ENCODE data around the gene GABRB2.

Gene GABRB2

DNA sequence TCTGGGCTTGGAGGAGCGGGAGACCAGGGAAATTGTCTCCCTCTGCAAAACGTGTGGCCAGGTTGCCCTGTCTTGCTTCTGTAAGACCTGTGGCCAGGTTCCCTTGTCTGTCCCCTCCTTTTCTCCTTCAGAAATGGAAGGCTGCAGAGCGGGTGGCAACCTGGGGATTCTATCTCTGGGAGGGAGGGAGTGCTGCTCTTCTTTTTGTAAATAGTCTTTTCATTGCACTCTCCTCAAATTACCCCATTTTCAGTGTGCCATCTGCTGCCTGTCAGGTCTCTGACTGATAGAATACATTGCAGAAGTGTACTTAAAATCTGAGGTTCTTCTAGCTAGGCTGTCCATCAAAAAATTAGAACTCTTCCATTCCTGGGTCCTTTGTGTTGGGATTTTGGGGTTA, 126.0 kb downstream of the GABRB2 start:
- Mint-ChIP-seq H3K9me3 (peaks cover 4% of the 10 kb centered on the region), H3K4me3 (no peak overlapping the region), H3K36me3 (ENCODE audit: low read depth) (no peaks in the 10 kb centered on the region), H3K27me3 (no peaks in the 10 kb centered on the region), H3K4me1 (ENCODE audit: low read depth) (no peaks in the 10 kb centered on the region), H3K27ac (no peak overlapping the region)
- DNase-seq = no peak

DNA sequence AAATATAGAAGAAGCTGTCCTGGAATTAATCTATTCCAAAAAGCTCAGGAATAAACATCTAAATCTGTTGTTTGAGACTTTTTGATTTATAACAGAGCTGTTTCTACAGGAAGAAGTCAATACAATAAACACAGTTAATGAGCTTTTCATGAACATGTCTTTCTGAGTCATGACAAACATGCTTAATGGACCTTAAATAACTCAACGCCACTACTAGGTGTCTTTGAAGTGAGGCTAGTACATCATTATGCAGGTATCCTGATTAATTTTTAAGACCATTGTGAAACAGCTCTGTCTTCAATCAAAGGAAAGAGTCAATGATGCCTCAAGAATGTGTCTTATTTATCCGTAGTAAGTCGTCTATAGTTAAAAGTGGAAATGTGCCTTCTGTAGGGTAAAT, 131.6 kb downstream of the GABRB2 start:
- no peak overlapping the region for H3K4me3 Mint-ChIP-seq

DNA sequence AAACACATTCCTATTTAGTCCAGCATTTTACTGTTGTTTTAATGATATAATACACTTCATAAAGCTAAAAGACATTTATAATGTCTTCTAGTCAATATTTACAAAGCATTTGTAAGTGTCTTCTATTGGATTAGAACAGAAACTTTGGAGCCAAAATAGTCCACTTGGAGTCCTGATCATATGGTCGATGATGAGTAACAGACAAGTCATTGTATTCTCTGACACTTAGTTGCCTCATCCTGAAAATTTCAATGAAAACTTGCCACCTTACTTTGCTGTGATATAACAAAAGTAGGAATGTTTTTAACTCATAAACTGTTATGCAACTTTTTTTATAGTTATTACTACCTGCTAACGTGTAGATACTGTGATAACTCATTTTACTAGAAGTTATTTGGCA, 132.5 kb downstream of the GABRB2 start:
- H3K27me3 Mint-ChIP-seq = no peaks in the 10 kb centered on the region
- DNase-seq = no peak
- no peaks in the 10 kb centered on the region for H3K9me3 Mint-ChIP-seq
- no peaks in the 10 kb centered on the region for H3K4me1 Mint-ChIP-seq (ENCODE audit: low read depth)
- H3K4me3 Mint-ChIP-seq = no peak overlapping the region
- H3K36me3 Mint-ChIP-seq (ENCODE audit: low read depth) = no peaks in the 10 kb centered on the region
- H3K27ac Mint-ChIP-seq = no peak overlapping the region

More for the DNA sequence above, 131.6 kb downstream of the GABRB2 start:
- H3K27ac Mint-ChIP-seq = no peak overlapping the region
- H3K4me1 Mint-ChIP-seq (ENCODE audit: low read depth) = no peaks in the 10 kb centered on the region
- H3K27me3 Mint-ChIP-seq = no peaks in the 10 kb centered on the region
- H3K9me3 Mint-ChIP-seq = no peaks in the 10 kb centered on the region
- no peak for DNase-seq
- no peaks in the 10 kb centered on the region for H3K36me3 Mint-ChIP-seq (ENCODE audit: low read depth)

DNA sequence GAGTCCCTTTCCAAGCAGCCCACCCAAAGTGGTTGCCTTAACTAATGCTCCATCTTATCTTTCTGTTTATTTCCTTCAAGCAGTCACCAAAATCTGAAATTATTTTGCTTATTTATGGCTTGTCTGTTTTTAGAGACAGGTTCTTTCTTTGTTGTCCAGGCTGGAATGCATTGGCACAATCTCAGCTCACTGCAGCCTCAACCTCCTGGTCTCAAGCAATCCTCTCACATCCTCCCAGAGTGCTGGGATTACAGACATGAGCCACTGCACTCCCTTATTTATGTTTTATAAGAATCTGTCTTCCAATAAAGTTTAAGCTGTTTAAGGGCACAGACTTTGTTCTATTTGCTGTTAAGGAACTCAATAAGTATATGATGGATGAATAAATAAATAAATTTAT, 133.7 kb downstream of the GABRB2 start:
- H3K27ac Mint-ChIP-seq = no peak overlapping the region
- no peaks in the 10 kb centered on the region for H3K4me1 Mint-ChIP-seq (ENCODE audit: low read depth)
- DNase-seq = no peak
- H3K27me3 Mint-ChIP-seq = no peaks in the 10 kb centered on the region
- H3K4me3 Mint-ChIP-seq = no peak overlapping the region
- no peaks in the 10 kb centered on the region for H3K36me3 Mint-ChIP-seq (ENCODE audit: low read depth)
- H3K9me3 Mint-ChIP-seq = no peaks in the 10 kb centered on the region

DNA sequence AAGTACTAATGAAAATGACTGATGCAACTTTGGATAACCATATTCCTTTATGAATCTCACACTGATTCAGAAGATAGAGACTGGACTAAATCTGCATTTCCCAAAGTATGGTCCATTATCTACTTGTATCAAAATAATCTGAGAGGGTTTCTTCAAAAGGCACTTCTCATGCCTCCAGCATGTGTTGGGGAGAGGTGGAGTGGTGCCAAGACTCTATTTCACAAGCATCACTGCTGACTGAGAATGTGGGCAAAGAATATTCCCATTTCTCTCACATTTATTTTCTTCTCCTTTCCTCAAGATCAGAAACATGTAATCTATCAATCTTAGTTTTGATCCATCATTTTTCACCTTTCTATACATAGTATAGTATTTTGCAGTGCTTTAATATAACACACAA, 135.4 kb downstream of the GABRB2 start:
- H3K4me1 Mint-ChIP-seq (ENCODE audit: low read depth) = no peaks in the 10 kb centered on the region
- no peak overlapping the region for H3K27ac Mint-ChIP-seq
- H3K4me3 Mint-ChIP-seq = no peak overlapping the region
- no peaks in the 10 kb centered on the region for H3K27me3 Mint-ChIP-seq
- H3K9me3 Mint-ChIP-seq = no peaks in the 10 kb centered on the region
- no peak for DNase-seq
- H3K36me3 Mint-ChIP-seq (ENCODE audit: low read depth) = no peaks in the 10 kb centered on the region

DNA sequence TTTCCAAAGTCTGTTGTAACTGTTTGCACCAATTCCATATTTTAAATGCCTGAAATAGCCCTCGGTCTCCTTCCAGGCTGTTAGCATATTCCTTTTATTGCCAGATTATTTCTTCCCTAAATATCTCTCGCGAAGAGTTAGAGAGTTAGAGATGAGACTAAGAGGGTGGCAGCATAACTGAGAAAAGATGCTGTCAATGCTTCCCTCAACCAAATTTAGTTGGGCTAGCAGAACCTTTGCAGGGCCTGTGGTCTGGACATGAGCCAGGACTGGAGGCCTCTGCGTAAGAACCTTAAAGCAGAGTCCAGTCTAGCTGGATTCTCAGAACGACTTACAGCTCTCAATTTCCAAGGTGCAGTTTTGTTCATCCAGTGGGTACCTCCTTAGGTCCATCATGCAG, 135.9 kb downstream of the GABRB2 start:
- Mint-ChIP-seq H3K27me3 (no peaks in the 10 kb centered on the region), H3K27ac (no peak overlapping the region), H3K9me3 (no peaks in the 10 kb centered on the region), H3K4me3 (no peak overlapping the region), H3K36me3 (ENCODE audit: low read depth) (no peaks in the 10 kb centered on the region), H3K4me1 (ENCODE audit: low read depth) (no peaks in the 10 kb centered on the region)
- DNase-seq = no peak

DNA sequence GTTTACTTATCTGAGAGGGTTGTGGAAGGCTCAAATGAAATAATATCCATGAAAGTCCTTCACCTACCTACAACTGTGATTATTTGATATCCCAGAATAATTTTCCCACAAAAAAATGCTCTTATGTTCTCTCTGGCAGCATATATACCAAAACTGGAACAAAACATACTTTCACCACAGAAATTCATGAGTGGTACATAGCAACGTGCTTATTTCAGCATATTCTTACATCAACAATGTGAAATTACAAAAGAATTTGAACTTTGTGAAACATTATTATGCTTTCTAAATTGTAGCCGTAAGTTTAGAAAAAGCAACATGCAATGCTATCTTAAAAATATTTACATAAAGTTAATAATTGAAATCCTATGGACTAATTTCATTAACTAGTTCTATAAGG, 137.1 kb downstream of the GABRB2 start:
- Mint-ChIP-seq H3K27me3 (no peaks in the 10 kb centered on the region), H3K27ac (no peak overlapping the region), H3K36me3 (ENCODE audit: low read depth) (no peaks in the 10 kb centered on the region), H3K4me3 (no peak overlapping the region), H3K9me3 (no peaks in the 10 kb centered on the region), H3K4me1 (ENCODE audit: low read depth) (no peaks in the 10 kb centered on the region)
- DNase-seq = no peak

DNA sequence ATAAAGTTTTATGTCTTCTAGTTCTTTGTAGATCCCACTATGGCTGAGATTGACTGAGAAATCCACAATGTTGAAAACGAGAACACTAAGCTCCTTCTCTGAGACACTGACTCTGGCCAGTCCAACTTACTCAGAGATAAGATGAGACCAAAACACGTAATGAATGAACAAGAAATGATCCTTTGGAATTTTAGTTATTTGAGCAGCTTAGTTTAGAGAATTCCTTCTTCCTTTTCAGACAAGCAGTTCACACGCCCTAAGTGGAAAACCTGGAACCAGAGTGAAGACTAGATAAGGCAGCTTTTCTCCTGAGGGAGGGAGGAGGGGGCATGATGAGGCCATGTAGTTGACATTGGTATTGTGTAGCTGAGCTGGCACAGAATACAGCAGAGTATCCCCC, 139.6 kb downstream of the GABRB2 start:
- Mint-ChIP-seq H3K4me3 (no peak overlapping the region), H3K36me3 (ENCODE audit: low read depth) (no peaks in the 10 kb centered on the region), H3K27me3 (no peaks in the 10 kb centered on the region), H3K9me3 (no peaks in the 10 kb centered on the region), H3K4me1 (ENCODE audit: low read depth) (no peaks in the 10 kb centered on the region), H3K27ac (no peak overlapping the region)
- DNase-seq = no peak

DNA sequence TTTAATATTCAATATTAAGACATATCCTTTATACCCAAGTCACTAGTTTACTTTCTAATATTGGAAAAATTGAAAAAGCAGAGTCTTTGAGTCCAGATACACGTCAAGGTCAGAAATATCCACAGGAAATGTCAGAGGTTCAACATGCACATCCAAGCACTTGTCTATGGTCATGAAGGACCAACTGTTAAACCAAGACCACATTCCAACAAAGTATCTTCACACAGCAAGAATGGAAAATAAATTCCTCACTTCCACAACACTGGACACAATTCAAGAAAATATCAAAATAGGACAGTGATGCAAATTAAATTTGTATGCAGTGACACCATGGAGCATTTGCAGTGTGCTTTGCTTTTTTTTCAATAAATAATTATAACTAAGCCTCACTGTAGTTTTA, 142.5 kb downstream of the GABRB2 start:
- DNase-seq = no peak
- H3K4me1 Mint-ChIP-seq (ENCODE audit: low read depth) = no peaks in the 10 kb centered on the region
- no peak overlapping the region for H3K4me3 Mint-ChIP-seq
- H3K27me3 Mint-ChIP-seq = no peaks in the 10 kb centered on the region
- no peaks in the 10 kb centered on the region for H3K36me3 Mint-ChIP-seq (ENCODE audit: low read depth)
- no peaks in the 10 kb centered on the region for H3K9me3 Mint-ChIP-seq
- H3K27ac Mint-ChIP-seq = no peak overlapping the region

DNA sequence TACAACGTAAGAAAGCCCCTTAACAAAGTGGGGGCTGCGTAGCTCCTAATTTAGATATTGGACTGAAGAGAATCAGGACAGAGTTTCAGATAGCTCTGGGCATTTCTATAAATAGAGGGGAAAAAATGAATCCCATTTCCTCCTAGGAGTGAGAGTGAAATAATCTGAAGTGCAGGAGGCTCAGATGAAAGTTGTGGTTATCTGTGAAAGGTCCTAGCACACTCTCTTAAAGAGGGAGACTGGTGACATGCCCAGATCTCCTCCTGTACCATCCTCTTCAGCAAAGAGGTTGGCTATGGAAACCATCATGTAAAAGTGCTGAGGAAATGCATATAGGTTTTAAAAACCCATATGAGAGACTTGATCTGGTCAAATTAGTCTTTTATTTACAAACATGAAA, 143.4 kb downstream of the GABRB2 start:
- no peak for DNase-seq
- no peak overlapping the region for H3K27ac Mint-ChIP-seq

DNA sequence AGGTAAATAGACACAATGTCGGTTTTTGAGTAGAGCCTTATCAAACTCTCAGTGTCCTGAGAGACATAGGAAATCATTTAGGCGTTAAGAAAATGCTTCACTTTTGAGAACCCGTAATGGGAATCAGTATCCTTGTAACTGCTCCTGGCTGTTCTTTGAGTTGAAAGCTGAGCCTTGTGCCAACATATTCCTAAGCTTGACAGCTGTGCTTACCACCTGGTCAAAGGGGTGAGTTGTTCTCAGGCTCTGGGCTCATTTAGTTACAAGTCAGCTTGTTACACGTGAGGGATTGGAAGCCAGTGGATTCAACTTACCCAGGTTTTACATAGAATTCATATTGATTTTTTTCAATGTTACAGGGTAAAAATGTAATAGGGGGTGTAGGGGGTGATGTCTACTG, 145.9 kb downstream of the GABRB2 start:
- H3K27ac Mint-ChIP-seq = no peak overlapping the region
- no peaks in the 10 kb centered on the region for H3K9me3 Mint-ChIP-seq
- H3K27me3 Mint-ChIP-seq = no peaks in the 10 kb centered on the region
- H3K4me3 Mint-ChIP-seq = no peak overlapping the region
- no peaks in the 10 kb centered on the region for H3K4me1 Mint-ChIP-seq (ENCODE audit: low read depth)
- no peak for DNase-seq
- H3K36me3 Mint-ChIP-seq (ENCODE audit: low read depth) = no peaks in the 10 kb centered on the region

More for the DNA sequence above, 143.4 kb downstream of the GABRB2 start:
- H3K4me1 Mint-ChIP-seq (ENCODE audit: low read depth) = no peaks in the 10 kb centered on the region
- H3K27me3 Mint-ChIP-seq = no peaks in the 10 kb centered on the region
- no peaks in the 10 kb centered on the region for H3K9me3 Mint-ChIP-seq
- no peaks in the 10 kb centered on the region for H3K36me3 Mint-ChIP-seq (ENCODE audit: low read depth)
- H3K4me3 Mint-ChIP-seq = no peak overlapping the region

DNA sequence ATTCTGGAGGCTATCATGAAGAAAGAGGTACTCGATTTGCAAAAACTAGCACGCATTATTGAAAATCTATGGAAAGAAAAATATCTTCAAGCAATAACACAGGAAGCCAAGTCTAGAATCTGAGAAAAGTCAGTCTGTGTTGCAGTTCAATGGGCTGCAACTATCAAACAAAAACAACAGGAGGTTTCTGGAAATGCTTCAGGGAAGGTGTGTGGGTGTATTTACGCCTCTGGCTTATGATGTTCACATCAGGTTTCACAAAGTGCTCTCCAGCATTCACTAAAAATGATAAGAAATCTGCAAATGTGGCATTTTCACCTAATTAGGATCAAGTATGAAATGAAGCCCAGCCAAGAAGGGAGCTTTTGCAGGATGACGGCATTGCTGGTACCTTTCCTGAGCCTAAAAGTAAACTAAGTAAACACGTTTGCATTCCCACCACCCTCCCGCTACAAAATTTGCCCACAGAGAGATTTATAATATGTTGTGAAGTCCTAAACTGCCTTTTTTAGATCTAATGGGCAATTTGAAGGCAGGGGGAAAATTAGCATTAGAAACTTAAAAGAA, 146.4 kb downstream of the GABRB2 start:
- no peak overlapping the region for H3K27ac Mint-ChIP-seq
- no peaks in the 10 kb centered on the region for H3K36me3 Mint-ChIP-seq (ENCODE audit: low read depth)
- DNase-seq = no peak
- H3K4me3 Mint-ChIP-seq = no peak overlapping the region
- no peaks in the 10 kb centered on the region for H3K4me1 Mint-ChIP-seq (ENCODE audit: low read depth)
- no peaks in the 10 kb centered on the region for H3K9me3 Mint-ChIP-seq
- H3K27me3 Mint-ChIP-seq = no peaks in the 10 kb centered on the region

DNA sequence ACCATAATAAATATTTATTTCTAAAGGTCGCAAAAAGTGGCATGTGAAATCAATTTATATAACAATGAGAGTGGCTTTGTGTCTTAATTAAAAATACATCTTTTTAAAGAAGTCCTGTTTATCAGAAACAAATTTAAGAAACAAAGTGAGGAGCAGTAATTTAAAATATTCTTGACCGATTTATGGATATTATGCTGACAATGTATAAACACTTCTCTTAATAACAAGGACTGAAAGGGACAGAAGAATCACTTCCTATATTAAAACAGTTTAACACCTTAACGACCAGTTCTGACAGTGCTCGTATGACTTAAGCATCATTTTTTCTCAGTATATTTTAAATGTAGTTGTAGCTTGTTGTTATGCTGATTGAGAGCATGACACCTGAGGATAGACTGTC, 149.1 kb downstream of the GABRB2 start:
- no peaks in the 10 kb centered on the region for H3K9me3 Mint-ChIP-seq
- H3K27me3 Mint-ChIP-seq = no peaks in the 10 kb centered on the region
- H3K36me3 Mint-ChIP-seq (ENCODE audit: low read depth) = no peaks in the 10 kb centered on the region
- no peak overlapping the region for H3K27ac Mint-ChIP-seq
- DNase-seq = no peak
- H3K4me1 Mint-ChIP-seq (ENCODE audit: low read depth) = no peaks in the 10 kb centered on the region
- no peak overlapping the region for H3K4me3 Mint-ChIP-seq

DNA sequence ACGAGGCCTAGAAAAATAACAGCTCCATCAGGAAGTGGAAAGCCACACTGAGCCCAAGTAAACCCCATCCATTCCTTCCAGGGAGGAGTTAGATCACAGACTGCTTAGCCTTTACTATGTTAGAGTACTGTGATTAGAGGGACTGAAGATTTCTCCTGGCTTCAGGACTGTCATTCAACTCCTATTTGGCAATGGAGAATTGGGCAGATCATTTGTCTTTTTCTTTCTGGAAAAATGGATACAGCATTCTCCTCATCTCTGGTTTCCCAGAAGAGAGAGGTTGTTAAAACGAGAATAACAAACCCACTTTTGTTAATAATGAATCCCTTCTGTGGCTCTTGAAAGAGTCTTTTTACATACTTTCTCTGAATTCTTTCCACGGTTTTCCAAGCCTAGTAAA, 150.4 kb downstream of the GABRB2 start:
- Mint-ChIP-seq H3K4me1 (ENCODE audit: low read depth) (no peaks in the 10 kb centered on the region), H3K27ac (no peak overlapping the region), H3K9me3 (no peaks in the 10 kb centered on the region), H3K27me3 (no peaks in the 10 kb centered on the region), H3K36me3 (ENCODE audit: low read depth) (no peaks in the 10 kb centered on the region), H3K4me3 (no peak overlapping the region)
- DNase-seq = no peak

DNA sequence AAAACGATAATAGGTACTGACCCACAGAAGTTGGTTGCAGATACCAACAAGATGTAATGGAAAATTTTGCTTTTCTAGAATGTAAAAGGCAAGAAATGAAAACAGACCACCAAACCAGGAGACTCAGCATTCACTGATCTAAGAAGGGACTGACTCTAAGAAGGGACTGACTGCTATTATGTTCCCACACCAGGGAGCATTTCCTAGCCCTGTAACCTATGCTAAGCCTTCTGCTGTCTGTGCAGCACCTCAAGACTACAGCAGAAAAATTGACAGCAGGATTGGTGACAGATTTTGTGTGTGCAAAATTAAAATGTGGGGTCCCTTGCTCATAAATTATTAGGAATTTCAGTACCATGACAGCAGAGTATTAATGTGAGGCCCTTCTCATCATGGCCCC, 154.8 kb downstream of the GABRB2 start:
- no peak for DNase-seq
- H3K4me3 Mint-ChIP-seq = no peak overlapping the region
- H3K27me3 Mint-ChIP-seq = no peaks in the 10 kb centered on the region
- H3K27ac Mint-ChIP-seq = no peak overlapping the region
- no peaks in the 10 kb centered on the region for H3K4me1 Mint-ChIP-seq (ENCODE audit: low read depth)
- H3K36me3 Mint-ChIP-seq (ENCODE audit: low read depth) = no peaks in the 10 kb centered on the region
- no peaks in the 10 kb centered on the region for H3K9me3 Mint-ChIP-seq

DNA sequence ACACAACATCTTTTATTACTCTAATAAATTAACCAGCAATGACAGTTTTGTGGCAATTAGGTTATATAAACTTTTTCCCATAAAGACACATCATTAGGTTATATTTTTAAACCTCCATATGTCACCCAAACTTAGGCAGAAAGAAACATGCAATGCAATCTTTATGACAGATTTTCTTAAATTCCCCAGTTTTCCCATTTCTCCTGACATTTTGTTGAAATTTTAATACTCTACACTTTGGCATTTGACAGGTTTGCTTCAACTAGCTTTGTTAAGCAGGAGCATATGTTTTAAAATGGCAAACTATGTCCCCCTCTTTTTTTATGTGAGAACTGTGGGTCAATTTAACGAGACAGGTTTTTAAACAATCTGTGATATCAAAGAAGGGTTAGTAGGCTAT, 155.5 kb downstream of the GABRB2 start:
- H3K4me1 Mint-ChIP-seq (ENCODE audit: low read depth) = no peaks in the 10 kb centered on the region
- no peak for DNase-seq
- no peak overlapping the region for H3K27ac Mint-ChIP-seq
- no peak overlapping the region for H3K4me3 Mint-ChIP-seq
- H3K27me3 Mint-ChIP-seq = no peaks in the 10 kb centered on the region
- no peaks in the 10 kb centered on the region for H3K9me3 Mint-ChIP-seq
- no peaks in the 10 kb centered on the region for H3K36me3 Mint-ChIP-seq (ENCODE audit: low read depth)

Data from activated T-cell treated with anti-CD3 and anti-CD28 coated beads, Interleukin-2, amount 50 U/mL, for 24 hours (primary cell).